Peyer's patch (tissue), 4 donors: ENCODE results near the gene HAUS6. TPM values are rescaled to one million over a fixed set of nuclear protein-coding genes. Genes with fewer than 3 reads are reported as not detected.
"Not testable (repeated sequence)": the region's sequence is repeated elsewhere in the genome, so short reads cannot be mapped to it uniquely, and the experiment has no call there.

Experiments used
- DNase-seq, 3 donors: peaks; one replicate each; pipeline ENCODE4 v3.0.0-alpha.2; 2017 to 2019
- H3K27ac ChIP-seq, 4 donors: fragments of 200-600 bp; sonication (generic); one replicate each; pipeline ENCODE4 v1.5.1; 2016 to 2019
- H3K27me3 ChIP-seq, 2 donors: fragments of 200-600 bp; sonication (generic); one replicate each; pipeline ENCODE4 v1.5.1; 2019
- H3K36me3 ChIP-seq, 3 donors: fragments of 200-600 bp; sonication (generic); one replicate each; pipeline ENCODE4 v1.5.1; 2016 to 2019
- H3K4me1 ChIP-seq, 4 donors: fragments of 200-600 bp; sonication (generic); one replicate each; pipeline ENCODE4 v1.5.1; 2016 to 2019
- H3K4me3 ChIP-seq, 4 donors: fragments of 200-600 bp; sonication (generic); 1 replicate in 3 of 4; 2 replicates in 1 of 4; pipeline ENCODE4 v1.5.1; 2016 to 2019; ENCODE audit warnings: mild to moderate bottlenecking in 1 of 4
- H3K9me3 ChIP-seq, 4 donors: fragments of 200-600 bp; sonication (generic); one replicate each; pipeline ENCODE4 v1.5.1; 2016 to 2019; ENCODE audit warnings: mild to moderate bottlenecking in 1 of 4
- POLR2A ChIP-seq, 2 donors: fragments of 450-650 bp; IDR thresholded peaks; one replicate each; pipeline ENCODE4 v1.5.1; 2017; ENCODE audit warnings: antibody characterized with exemption in 2 of 2, mild to moderate bottlenecking in 2 of 2, moderate library complexity in 2 of 2
- total RNA-seq, 4 donors: library from RNA; depleted of rRNA; stranded (reverse); fragments of >200 nt; gene quantifications; one replicate each; pipeline ENCODE4 v1.1.0, GENCODE V29; 2016
- TF ChIP-seq, protein P1 (sequence below), 6 experiments: fragments of 450-650 bp in 4 of 6; fragments of 200-600 bp in 2 of 6; sonication (generic) in 1 of 6; IDR thresholded peaks; one replicate each; pipeline ENCODE4 v1.5.1; 2017 to 2019; ENCODE audit warnings: antibody characterized with exemption in 6 of 6, mild to moderate bottlenecking in 3 of 6, moderate library complexity in 1 of 6

HAUS6 gene
- total RNA-seq, 4 donors from 2014 or later, result 5.9 to 31.4 (median 7.3) TPM

DNA sequence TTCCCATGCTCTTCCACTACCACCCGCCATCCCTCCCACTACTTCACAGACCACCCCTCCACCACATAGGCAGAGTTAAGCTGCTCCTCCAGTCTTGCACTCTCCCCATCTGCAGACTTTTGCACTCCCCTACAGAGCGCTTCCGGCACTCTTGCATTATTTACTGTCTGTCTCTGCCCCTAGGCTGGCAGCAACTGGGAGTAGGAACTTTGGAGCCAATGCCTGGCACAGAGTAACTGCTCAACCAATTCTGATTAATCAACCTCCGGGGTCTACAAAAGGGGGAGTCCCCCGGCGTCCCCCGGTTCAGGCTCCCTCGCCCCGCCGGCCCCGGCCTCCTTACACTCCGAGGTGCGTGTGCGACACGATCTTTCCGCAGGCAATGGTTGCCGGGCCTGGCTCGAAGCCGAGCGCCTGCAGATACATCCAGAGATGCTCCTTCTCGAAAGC is 498 bp downstream of the HAUS6 start:
- Histone ChIP-seq H3K4me3 (peak overlapping the region; percentile 65 to 78 (median 72)), H3K4me1 (peaks cover 0 to 22% (median 4%) of the 10 kb centered on the region in 4 donors), H3K27me3 (no peaks in the 10 kb centered on the region), H3K9me3 (no peaks in the 10 kb centered on the region), H3K27ac (peak overlapping the region; percentile 85 to 91 (median 86)), H3K36me3 (peaks cover 0 to 4% (median 0%) of the 10 kb centered on the region in 3 donors)
- peak; percentile 24 to 58 (median 57) for DNase-seq
- no peak for TF ChIP-seq POLR2A (IDR thresholded peaks at IDR 0.05)
- TF ChIP-seq, protein P1, sequence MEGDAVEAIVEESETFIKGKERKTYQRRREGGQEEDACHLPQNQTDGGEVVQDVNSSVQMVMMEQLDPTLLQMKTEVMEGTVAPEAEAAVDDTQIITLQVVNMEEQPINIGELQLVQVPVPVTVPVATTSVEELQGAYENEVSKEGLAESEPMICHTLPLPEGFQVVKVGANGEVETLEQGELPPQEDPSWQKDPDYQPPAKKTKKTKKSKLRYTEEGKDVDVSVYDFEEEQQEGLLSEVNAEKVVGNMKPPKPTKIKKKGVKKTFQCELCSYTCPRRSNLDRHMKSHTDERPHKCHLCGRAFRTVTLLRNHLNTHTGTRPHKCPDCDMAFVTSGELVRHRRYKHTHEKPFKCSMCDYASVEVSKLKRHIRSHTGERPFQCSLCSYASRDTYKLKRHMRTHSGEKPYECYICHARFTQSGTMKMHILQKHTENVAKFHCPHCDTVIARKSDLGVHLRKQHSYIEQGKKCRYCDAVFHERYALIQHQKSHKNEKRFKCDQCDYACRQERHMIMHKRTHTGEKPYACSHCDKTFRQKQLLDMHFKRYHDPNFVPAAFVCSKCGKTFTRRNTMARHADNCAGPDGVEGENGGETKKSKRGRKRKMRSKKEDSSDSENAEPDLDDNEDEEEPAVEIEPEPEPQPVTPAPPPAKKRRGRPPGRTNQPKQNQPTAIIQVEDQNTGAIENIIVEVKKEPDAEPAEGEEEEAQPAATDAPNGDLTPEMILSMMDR (IDR thresholded peaks at IDR 0.05), result no peak

DNA sequence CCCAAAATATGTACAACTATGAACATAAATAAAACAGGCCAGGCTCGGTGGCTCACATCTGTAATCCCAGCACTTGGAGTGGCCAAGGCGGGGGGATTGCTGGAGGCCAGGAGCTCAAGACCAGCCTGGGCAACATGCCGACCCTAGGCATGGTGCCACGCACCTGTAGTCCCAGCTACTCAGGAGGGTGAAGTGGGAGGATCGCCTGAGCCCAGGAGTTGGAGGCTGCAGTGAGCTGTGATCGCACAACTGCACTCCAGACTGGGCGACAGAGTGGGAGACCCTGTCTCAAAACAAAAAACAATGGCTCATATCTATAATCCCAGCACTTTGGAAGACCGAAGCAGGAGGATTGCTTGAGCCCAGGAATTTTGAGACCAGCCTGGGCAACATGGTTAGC is 1.5 kb downstream of the HAUS6 start:
- H3K9me3 ChIP-seq, result no peaks in the 10 kb centered on the region
- no peak overlapping the region for H3K27ac ChIP-seq
- H3K36me3 ChIP-seq, result peaks cover 0 to 5% (median 0%) of the 10 kb centered on the region in 3 donors
- peaks cover 0 to 22% (median 4%) of the 10 kb centered on the region in 4 donors for H3K4me1 ChIP-seq
- no peak for DNase-seq
- TF ChIP-seq POLR2A (IDR thresholded peaks at IDR 0.05), result no peak
- TF ChIP-seq, protein P1 (IDR thresholded peaks at IDR 0.05), result no peak
- no peak overlapping the region for H3K4me3 ChIP-seq
- no peaks in the 10 kb centered on the region for H3K27me3 ChIP-seq

DNA sequence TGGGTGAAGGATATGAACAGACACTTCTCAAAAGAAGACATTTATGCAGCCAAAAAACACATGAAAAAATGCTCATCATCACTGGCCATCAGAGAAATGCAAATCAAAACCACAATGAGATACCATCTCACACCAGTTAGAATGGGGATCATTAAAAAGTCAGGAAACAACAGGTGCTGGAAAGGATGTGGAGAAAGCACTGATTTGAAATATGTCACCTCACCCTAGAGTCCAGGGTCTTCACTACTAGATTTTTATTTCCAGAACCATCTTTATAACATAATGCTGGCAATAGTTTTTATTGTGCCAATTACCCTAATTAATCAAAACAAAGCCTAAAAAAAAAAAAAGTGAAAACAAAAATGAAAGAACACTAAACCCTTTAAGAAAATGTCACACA is 5.3 kb downstream of the HAUS6 start:
- DNase-seq, result not testable (repeated sequence)

DNA sequence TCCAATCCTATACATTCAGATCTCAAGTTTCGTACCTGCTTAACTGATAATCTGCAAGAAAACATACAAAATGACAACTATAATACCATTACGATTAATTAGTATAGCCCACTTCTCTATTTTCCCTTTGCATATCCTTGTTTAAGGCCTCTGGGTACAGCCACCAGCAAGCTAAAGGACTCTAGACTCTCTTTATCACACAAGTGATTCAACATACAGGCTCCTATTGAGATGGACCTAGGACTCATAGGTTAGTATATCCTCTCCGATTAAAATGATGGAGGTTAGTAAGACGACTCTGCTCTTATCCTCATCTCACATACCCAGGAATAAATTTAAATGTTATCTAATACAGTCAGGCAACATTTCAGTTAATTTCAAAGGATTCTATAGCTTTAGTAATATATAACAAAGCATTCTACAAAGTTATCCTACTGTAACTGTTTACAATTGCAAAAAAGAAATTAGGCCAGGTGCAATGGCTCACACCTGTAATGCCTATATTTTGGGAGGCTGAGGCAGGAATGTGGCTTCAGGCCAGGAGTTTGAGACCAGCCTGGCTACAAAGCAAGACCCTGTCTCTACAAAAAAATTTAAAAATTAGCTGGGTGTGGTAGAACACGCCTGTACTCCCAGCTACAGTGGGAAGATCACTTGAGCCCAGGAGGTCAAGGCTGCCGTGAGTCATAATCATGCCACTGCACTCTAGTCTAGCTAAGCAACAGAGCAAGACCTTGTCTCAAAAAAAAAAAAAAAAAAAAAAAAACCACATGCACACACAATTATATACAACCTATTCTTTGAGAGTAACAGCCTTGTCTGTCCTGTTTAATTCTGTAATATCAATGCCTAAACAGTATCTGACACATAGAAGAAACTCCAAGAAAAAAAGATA is 15.4 kb downstream of the HAUS6 start:
- Histone ChIP-seq H3K4me3 (no peak overlapping the region), H3K4me1 (no peaks in the 10 kb centered on the region), H3K27me3 (no peaks in the 10 kb centered on the region), H3K9me3 (no peaks in the 10 kb centered on the region), H3K36me3 (peaks cover 0 to 78% (median 0%) of the 10 kb centered on the region in 3 donors), H3K27ac (peak overlapping the region in 2 of 4 donors; percentile 46 to 61)
- peak in 2 of 3 donors; percentile 55 to 71 for DNase-seq
- TF ChIP-seq, protein P1 (IDR thresholded peaks at IDR 0.05), result no peak
- TF ChIP-seq POLR2A (IDR thresholded peaks at IDR 0.05), result no peak

More for the DNA sequence above, 5.3 kb downstream of the HAUS6 start:
- Histone ChIP-seq H3K4me1 (peaks cover 0 to 22% (median 4%) of the 10 kb centered on the region in 4 donors), H3K36me3 (peaks cover 0 to 32% (median 8%) of the 10 kb centered on the region in 3 donors)
- H3K27me3 ChIP-seq, H3K27ac ChIP-seq, H3K4me3 ChIP-seq, H3K9me3 ChIP-seq: not testable (repeated sequence)

DNA sequence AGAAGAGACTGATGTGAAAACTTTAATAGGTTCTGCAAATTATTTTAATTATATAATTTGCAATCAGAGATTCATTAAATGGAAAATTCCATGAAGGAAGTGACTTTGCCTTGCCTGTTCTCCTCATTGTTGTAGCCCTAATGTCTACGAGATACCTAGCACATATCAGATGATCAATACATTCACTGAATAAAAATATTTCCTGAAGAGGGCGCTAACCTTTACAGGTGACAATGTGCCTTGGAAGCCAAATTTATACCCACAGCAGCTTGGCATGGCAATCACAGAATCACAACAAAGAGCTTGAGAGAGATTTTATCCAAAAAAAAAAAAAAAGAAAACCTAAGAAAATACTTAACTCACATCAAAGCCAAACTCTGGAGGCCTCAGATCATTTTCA is 17.4 kb downstream of the HAUS6 start:
- H3K27me3 ChIP-seq, result no peaks in the 10 kb centered on the region
- no peak overlapping the region for H3K4me3 ChIP-seq
- H3K4me1 ChIP-seq, result no peaks in the 10 kb centered on the region
- H3K27ac ChIP-seq, result no peak overlapping the region
- no peaks in the 10 kb centered on the region for H3K9me3 ChIP-seq
- DNase-seq, result no peak
- peaks cover 0 to 71% (median 0%) of the 10 kb centered on the region in 3 donors for H3K36me3 ChIP-seq
- no peak for TF ChIP-seq POLR2A (IDR thresholded peaks at IDR 0.05)
- TF ChIP-seq, protein P1 (IDR thresholded peaks at IDR 0.05), result peak in 4 of 6 experiments; percentile 40 to 61 (median 47)

DNA sequence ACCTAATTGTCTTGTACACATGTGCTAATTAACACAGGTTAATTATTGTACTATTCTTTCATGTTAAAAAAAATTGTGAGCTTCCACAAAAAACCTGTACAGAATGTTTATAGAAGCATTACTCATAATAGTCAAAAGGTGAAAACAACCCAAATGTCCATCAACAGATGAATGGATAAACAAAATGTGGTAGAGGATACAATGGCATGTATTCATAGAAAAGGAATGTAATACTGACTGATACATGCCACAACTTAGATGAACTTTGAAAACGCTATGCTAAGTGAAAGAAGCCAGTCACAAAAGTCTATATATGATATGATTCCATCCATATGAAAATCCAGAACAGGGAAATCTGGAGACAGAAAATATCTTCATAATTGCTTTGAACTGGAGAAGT is 27.9 kb downstream of the HAUS6 start:
- H3K27ac ChIP-seq, result no peak overlapping the region
- no peaks in the 10 kb centered on the region for H3K27me3 ChIP-seq
- H3K36me3 ChIP-seq, result peaks cover 0 to 56% (median 0%) of the 10 kb centered on the region in 3 donors
- TF ChIP-seq, protein P1 (IDR thresholded peaks at IDR 0.05), result no peak
- TF ChIP-seq POLR2A (IDR thresholded peaks at IDR 0.05), result no peak
- no peaks in the 10 kb centered on the region for H3K9me3 ChIP-seq
- H3K4me3 ChIP-seq, result no peak overlapping the region
- no peaks in the 10 kb centered on the region for H3K4me1 ChIP-seq
- no peak for DNase-seq
